IPS-18a (cell line): Measurements from ENCODE around the gene RARRES1.

ENCODE experiments used
- H3K27ac ChIP-seq: one replicate; pipeline ENCODE4 v1.5.1; 2013; ENCODE audit warnings: low read length
- H3K27me3 ChIP-seq: one replicate; pipeline ENCODE4 v1.6.1; 2013; ENCODE audit warnings: mild to moderate bottlenecking, low read length; ENCODE audit not compliant: control insufficient read depth, insufficient read depth
- H3K36me3 ChIP-seq: one replicate; pipeline ENCODE4 v1.6.1; 2013; ENCODE audit warnings: low read depth, low read length; ENCODE audit not compliant: control insufficient read depth
- H3K4me1 ChIP-seq: one replicate; pipeline ENCODE4 v1.6.1; 2013; ENCODE audit warnings: low read depth, low read length; ENCODE audit not compliant: control insufficient read depth
- H3K4me3 ChIP-seq: one replicate; pipeline ENCODE4 v1.5.1; 2013; ENCODE audit warnings: low read length
- H3K9ac ChIP-seq: one replicate; pipeline ENCODE4 v1.6.1; 2013; ENCODE audit warnings: mild to moderate bottlenecking, low read length, moderate library complexity
- H3K9me3 ChIP-seq: one replicate; pipeline ENCODE4 v1.6.1; 2013; ENCODE audit warnings: low read depth, low read length; ENCODE audit not compliant: control insufficient read depth

Gene RARRES1

GRCh38 chr3:158761350-158761749 lies 29.1 kb upstream of the RARRES1 start:
- no peaks in the 10 kb centered on the region for H3K4me1 ChIP-seq
- H3K27me3 ChIP-seq: no peaks in the 10 kb centered on the region
- no peaks in the 10 kb centered on the region for H3K9me3 ChIP-seq
- H3K27ac ChIP-seq: no peak overlapping the region
- no peak overlapping the region for H3K9ac ChIP-seq
- no peaks in the 10 kb centered on the region for H3K36me3 ChIP-seq
- no peak overlapping the region for H3K4me3 ChIP-seq

DNA sequence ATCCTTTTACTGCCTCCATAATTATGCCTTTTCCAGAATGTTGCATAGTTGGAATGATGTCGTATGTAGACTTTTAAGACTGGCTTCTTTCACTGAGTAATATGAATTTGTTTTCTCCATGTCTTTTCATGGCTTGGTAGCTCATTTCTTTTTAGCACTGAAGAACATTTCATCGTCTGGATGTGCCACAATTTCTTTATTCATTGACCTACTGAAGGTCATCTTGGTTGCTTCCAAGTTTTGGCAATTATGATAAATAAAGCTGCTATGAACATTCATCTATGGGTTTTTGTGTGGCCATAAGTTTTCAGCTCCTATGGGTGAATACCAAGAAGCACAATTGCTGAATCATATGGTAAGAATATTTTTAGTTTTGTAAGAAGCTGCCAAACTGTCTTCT lies 23.2 kb upstream of the RARRES1 start:
- Histone ChIP-seq H3K4me3 (no peak overlapping the region), H3K27me3 (no peaks in the 10 kb centered on the region), H3K36me3 (no peaks in the 10 kb centered on the region), H3K4me1 (no peaks in the 10 kb centered on the region), H3K9ac (no peak overlapping the region), H3K9me3 (no peaks in the 10 kb centered on the region), H3K27ac (no peak overlapping the region)

GRCh38 chr3:158753854-158754253 lies 21.6 kb upstream of the RARRES1 start:
- H3K27ac ChIP-seq: no peak overlapping the region
- no peaks in the 10 kb centered on the region for H3K4me1 ChIP-seq
- H3K9me3 ChIP-seq: no peaks in the 10 kb centered on the region
- no peaks in the 10 kb centered on the region for H3K36me3 ChIP-seq
- H3K27me3 ChIP-seq: no peaks in the 10 kb centered on the region
- H3K4me3 ChIP-seq: no peak overlapping the region
- no peak overlapping the region for H3K9ac ChIP-seq

DNA sequence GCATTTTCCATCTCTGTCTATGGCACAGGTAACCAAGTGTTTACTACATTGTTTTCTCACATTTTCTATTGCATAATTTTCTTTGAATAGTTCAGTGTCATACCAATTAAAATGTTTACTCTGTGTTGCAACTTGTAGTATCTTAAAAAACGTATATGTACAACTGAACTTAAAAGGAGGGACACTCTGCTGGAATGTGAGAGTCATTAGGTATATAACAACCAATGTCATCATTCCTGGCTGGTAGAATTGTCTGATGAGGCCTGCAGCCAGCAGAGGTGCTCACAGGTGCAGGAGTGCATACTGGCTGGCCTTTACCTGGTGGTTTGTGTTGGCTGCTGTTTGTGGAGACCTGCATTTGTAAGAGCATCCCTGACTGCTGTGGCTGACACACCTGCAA lies 19.1 kb upstream of the RARRES1 start:
- H3K27ac ChIP-seq: no peak overlapping the region
- no peak overlapping the region for H3K4me3 ChIP-seq
- H3K36me3 ChIP-seq: no peaks in the 10 kb centered on the region
- H3K9me3 ChIP-seq: no peaks in the 10 kb centered on the region
- H3K9ac ChIP-seq: no peak overlapping the region
- H3K27me3 ChIP-seq: no peaks in the 10 kb centered on the region
- H3K4me1 ChIP-seq: no peaks in the 10 kb centered on the region

DNA sequence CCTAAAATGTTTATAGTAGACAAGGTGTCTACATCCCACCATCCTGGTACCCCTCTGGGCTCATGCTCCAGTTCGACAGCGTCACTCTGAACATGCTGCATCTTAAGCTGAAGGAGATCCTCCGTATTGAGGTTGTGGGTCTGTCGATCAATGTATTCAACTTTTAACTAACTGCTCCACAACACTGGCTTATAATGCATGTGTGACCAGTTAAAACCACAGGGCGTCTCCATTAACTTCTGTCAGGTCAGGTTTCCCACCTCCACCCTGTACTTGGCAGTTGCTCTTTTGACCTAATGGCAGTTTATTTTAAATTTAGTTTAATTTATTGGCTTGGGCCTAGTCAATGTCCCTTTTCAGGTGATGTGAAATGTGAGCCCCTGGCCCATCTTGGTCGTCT lies 17.8 kb upstream of the RARRES1 start:
- Histone ChIP-seq H3K4me1 (no peaks in the 10 kb centered on the region), H3K9ac (no peak overlapping the region), H3K4me3 (no peak overlapping the region), H3K36me3 (no peaks in the 10 kb centered on the region), H3K27ac (no peak overlapping the region), H3K27me3 (no peaks in the 10 kb centered on the region), H3K9me3 (no peaks in the 10 kb centered on the region)

- no peaks in the 10 kb centered on the region for H3K9me3 ChIP-seq
- H3K9ac ChIP-seq: no peak overlapping the region
- H3K27me3 ChIP-seq: no peaks in the 10 kb centered on the region
- H3K27ac ChIP-seq: no peak overlapping the region
- no peaks in the 10 kb centered on the region for H3K36me3 ChIP-seq
- no peaks in the 10 kb centered on the region for H3K4me1 ChIP-seq
- H3K4me3 ChIP-seq: no peak overlapping the region
Observed at GRCh38 chr3:158749526-158749925, 17.3 kb upstream of the RARRES1 start.

DNA sequence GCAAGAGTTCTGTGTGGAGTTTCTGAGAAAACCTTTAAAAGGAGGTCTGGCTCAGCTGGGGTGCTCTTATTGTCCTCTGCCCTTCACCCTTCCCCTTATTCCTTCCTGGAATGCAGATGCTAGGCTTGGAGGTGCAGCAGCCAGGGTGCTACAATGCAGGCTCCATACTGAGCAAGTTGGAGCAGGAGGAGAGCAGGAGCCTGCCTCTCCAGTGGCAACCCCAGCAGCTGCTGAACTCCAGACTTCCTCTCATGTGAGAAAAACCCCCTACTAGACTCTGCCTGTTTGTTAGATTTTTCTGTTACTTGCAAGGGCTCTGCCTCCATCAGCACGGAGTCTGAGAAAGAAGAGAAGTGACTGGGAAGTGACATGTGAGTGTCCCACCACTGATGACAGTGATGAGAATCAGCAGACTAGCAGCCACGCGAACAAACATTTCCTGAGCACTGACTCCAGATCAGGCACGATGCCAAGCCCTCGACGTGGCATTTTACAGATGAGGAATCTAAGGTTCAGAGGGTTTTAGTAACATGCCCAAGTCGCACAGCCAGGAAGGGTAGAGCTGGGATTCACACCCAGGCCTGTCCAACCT lies 16.1 kb upstream of the RARRES1 start:
- Histone ChIP-seq H3K4me3 (no peak overlapping the region), H3K9ac (no peak overlapping the region), H3K4me1 (no peaks in the 10 kb centered on the region), H3K27me3 (no peaks in the 10 kb centered on the region), H3K9me3 (no peaks in the 10 kb centered on the region), H3K36me3 (no peaks in the 10 kb centered on the region), H3K27ac (no peak overlapping the region)

DNA sequence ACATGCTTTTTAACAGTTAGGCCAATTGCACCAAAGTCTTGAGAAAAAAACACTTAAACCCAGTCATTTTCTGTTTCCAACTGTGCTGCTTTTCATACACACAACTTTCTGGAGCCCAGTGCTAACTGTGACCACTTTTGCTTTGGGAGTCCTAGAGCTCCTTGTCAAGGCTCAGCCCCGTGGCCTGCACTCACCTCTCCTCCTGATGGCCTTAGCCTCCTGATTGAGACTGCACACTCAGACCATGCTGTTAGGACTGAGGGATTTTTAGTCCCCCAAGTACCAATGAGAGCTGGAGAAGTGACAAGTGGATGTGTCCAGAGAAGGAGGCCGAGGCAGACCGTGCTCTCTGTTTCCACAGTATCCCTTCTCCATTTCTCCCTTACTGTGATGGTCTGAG lies 15.2 kb upstream of the RARRES1 start:
- H3K27me3 ChIP-seq: no peaks in the 10 kb centered on the region
- H3K9me3 ChIP-seq: no peaks in the 10 kb centered on the region
- no peak overlapping the region for H3K4me3 ChIP-seq
- H3K36me3 ChIP-seq: no peaks in the 10 kb centered on the region
- no peaks in the 10 kb centered on the region for H3K4me1 ChIP-seq
- H3K9ac ChIP-seq: no peak overlapping the region
- H3K27ac ChIP-seq: no peak overlapping the region

GRCh38 chr3:158745551-158745950 lies 13.3 kb upstream of the RARRES1 start:
- no peak overlapping the region for H3K4me3 ChIP-seq
- H3K27me3 ChIP-seq: no peaks in the 10 kb centered on the region
- no peak overlapping the region for H3K27ac ChIP-seq
- H3K9ac ChIP-seq: no peak overlapping the region
- H3K9me3 ChIP-seq: no peaks in the 10 kb centered on the region
- H3K36me3 ChIP-seq: no peaks in the 10 kb centered on the region
- no peaks in the 10 kb centered on the region for H3K4me1 ChIP-seq

GRCh38 chr3:158744567-158745288 lies 12.5 kb upstream of the RARRES1 start:
- H3K9ac ChIP-seq: no peak overlapping the region
- no peaks in the 10 kb centered on the region for H3K27me3 ChIP-seq
- no peak overlapping the region for H3K4me3 ChIP-seq
- H3K9me3 ChIP-seq: no peaks in the 10 kb centered on the region
- H3K36me3 ChIP-seq: no peaks in the 10 kb centered on the region
- H3K4me1 ChIP-seq: no peaks in the 10 kb centered on the region
- H3K27ac ChIP-seq: no peak overlapping the region

GRCh38 chr3:158743664-158744566 lies 11.7 kb upstream of the RARRES1 start:
- Histone ChIP-seq H3K36me3 (no peaks in the 10 kb centered on the region), H3K4me1 (no peaks in the 10 kb centered on the region), H3K27ac (no peak overlapping the region), H3K9ac (no peak overlapping the region), H3K9me3 (no peaks in the 10 kb centered on the region), H3K27me3 (no peaks in the 10 kb centered on the region), H3K4me3 (no peak overlapping the region)
